Measurements from ENCODE around the gene ZNF275.

GRCh38 chrX:153375571-153375970 is 41.6 kb downstream of the ZNF275 start:
- TF ChIP-seq POLR2A (IDR thresholded peaks at IDR 0.05; ENCODE audit: low read depth, low read length) (no peak), CTCF (IDR thresholded peaks at IDR 0.05; ENCODE audit: extremely low read depth in 1 of 2, insufficient read depth in 1 of 2, low read depth in 1 of 2, low read length in 2 of 2) (no peak), EZH2 (IDR thresholded peaks at IDR 0.05; ENCODE audit: borderline replicate concordance, low read depth, low read length, severe bottlenecking) (no peak), POLR2AphosphoS5 (IDR thresholded peaks at IDR 0.05; ENCODE audit: insufficient read depth, low read depth, low read length) (no peak), MYC (IDR thresholded peaks at IDR 0.05; ENCODE audit: low read depth, low read length) (no peak), JUN (IDR thresholded peaks at IDR 0.05; ENCODE audit: borderline replicate concordance, insufficient read depth, insufficient read length, low read depth) (no peak)
- TF ChIP-seq, protein P1, sequence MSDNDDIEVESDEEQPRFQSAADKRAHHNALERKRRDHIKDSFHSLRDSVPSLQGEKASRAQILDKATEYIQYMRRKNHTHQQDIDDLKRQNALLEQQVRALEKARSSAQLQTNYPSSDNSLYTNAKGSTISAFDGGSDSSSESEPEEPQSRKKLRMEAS (IDR thresholded peaks at IDR 0.05; ENCODE audit: insufficient read depth, insufficient read length) = no peak
